GM21423 (cell line): ENCODE measurements around the gene HADHB.
"Not testable (repeated sequence)": the region's sequence is repeated elsewhere in the genome, so short reads cannot be mapped to it uniquely, and the experiment has no call there.

ENCODE experiments used
- ATAC-seq: cut with Tn5 transposase; IDR thresholded peaks from one replicate; pipeline ENCODE4 v1.9.1; 2021; ENCODE audit warnings: mild to moderate bottlenecking, moderate library complexity; ENCODE audit not compliant: unreplicated experiment

HADHB gene

DNA sequence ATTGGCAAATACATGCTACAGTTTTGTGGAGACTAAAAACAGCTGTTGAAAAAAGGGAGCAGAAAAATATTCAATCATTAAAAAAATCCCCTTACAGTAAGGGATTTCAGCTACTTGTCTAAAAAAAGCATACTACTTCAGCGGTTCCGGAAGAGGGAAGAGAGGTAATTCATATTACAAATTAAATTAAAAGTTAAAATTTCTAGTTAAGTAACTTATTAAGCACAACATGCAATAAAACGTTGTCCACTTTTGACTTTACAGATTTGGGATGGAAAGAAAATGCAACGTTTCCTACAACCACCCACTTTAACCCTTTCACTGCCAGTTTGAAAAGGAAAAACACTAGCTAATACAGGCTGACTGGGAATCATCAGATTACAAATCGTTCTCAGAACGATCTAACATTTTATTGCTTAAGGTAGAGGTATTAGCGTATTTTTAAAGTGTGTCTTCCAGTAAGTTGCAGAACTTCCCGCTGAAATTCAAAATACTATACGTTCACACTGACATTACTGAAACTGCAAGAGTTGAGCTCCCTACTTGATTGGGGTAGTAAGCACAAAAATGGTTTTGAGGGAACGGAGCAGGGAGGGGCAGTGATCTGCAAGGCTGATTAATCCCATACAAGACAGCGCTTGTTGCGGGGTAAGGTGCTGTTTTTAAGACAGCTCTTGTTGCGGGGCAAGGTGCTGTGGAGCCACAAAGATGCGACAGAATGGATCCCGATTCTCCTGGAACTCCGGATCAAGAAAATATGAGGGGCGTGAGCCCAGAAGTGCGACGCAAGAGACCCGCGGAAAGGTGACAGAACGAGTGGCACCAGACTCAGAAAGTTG is 1.1 kb upstream of the HADHB start:
- no peak for ATAC-seq

DNA sequence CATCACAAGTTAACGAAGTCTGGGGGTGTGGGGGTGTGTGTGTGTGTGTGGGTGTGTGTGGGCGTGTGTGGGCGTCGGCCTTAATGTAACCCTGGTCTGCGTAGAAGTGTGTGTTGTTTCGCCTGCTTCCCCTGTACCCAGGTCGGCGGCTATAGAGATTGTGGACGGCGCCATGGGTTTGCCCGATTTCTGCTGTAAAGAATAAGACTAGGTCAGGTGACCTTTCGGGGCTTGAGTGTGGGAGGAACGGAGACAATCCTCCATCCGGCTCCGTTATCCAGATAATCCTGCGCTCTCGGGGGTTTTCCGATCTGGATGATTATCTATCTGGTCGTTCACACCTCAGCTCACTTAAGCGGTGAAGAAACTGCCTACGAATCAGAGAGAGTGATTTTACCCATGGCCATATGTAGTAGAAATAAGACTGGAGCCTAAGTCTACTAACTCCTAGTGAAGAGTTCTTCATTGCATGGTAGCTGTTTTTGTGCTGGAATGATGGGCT is 543 bp downstream of the HADHB start:
- ATAC-seq = peak; percentile 14

DNA sequence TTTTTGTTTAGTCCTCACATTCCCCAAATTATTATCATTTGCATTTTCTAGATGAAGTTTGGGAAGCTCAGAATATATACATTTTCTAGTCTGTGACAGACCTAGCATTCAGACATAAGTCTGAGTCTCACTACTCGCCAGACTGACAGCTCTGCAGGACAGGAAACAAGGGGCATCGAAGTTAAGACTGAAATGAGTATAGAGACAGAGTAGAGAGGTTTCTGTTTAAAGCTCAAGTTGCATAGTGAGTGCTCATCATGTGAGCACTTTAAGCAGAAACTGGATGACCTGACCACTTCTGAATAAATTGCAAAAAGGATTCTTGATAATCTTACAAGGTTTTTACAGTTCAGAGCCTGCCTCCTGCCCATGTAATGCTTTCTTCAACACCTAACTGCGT is 1.1 kb downstream of the HADHB start:
- peak; percentile 47 for ATAC-seq

DNA sequence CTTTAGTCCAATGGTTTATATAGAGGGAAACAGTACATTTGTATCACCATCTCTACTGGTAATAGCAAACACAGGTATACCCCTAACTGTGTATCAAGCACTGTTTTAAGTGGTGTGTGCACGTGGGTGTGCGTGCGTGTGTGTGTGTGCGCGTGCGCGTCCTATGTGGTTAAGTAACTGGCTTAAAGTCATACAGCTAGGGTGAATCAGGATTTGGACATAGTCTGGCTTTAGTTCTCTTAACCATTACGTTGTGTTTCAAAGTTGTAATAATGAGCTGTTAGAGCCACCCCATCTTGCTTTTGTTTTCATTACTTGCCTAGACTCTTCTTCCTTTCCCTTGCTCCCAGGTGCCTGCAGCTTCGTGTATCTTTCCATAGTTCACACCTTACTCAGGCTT is 2.1 kb downstream of the HADHB start:
- no peak for ATAC-seq

DNA sequence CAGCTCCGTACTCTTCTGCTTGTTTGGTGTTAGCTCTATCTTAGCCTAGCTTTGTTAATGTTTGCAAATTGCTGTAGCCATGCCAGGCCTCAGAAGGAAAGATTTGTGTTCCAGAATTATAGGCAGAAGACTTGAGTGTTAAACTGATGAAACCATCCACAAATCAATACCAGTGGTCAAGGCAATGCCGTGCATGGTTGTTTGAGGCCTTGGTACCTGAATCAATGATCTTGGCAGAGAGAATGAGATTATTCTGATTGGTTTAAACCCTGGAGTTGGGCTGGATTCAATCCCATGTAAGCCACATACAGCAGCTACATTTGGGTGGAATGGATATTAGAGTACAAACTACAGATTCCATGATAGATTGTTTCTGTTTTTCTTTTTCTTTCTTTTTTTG is 4.9 kb downstream of the HADHB start:
- no peak for ATAC-seq

DNA sequence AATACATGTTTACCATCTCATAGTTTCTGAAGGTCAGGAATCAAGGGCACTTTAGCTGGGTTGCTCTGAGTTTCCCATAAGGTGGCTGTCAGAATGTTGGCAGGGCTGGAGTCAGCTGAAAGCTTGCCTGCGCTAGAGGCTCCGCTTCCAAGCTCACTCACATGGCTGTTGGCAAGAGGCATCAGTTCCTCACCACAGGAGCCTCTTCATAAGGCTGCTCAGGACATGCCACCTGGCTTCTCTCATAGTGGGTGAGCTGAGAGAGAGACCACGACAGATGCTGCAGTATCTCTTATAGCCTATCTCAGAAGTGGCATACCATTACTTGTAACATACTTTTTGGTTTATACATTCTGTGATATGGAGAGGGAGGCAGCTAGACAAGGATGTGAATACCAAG is 7.2 kb downstream of the HADHB start:
- no peak for ATAC-seq

DNA sequence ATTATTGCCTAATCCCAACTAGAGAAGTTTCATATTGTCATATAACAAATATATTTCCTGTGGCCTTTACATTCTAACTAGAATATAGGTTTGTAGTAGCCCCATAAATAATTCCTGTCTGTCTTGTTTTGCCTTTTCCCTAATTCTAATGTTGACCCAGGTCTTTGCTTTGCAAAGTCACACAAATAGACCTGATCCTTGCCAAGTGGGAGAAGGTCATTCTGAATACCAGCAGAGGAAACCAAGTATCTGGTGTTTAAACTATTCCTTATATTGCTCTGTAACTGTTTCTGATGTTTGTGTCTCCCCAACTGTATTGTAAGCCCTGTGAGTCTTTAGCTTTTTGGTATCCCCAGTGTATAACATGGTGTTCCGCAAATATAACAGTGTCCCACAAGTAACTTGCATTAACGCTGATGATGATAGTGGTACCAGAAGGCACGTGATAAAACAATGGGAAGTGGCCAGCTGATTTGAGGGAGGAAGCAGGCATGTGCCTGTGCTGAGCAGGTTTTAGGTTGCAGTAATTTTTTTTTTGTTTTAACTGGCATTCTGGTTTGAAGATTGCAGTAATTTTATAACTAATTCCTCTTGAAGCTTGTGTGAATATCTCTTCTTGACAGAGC is 11.1 kb downstream of the HADHB start:
- no peak for ATAC-seq

DNA sequence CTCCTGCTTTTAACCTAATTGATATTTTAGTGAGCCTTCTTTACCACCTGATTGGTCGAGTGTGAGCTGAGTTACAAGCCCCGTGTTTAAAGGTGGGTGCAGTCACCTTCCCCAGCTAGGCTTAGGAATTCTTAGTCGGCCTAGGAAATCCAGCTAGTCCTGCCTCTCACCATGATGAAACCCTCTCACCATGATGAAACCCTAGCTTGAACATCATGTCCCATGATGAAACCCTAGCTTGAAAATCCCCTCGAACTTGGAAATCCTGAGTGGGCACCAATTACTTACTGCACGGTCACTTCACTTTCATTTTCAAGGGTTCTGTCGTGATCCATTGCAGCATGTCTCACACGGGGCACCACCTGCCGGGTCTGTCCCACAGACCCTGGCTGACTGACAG is 14.1 kb downstream of the HADHB start:
- ATAC-seq = not testable (repeated sequence)

DNA sequence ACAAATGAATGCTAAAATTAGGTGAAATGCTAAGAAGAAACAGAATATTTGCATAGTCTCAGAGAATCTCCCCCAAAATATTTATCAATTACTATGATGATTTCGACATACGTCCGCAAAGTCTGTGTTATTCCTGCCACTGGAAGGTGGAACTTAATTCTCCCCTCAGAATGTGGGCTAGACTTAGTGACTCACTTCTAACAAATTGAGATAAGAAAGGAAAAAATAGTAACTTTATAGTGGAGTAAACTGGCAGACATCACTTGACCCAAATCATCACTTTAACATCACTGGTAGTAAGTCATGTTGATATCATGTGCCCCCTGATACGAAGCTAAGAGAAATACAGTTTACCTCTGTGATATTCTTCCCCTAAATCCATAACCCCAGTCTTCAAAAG is 23.5 kb downstream of the HADHB start:
- no peak for ATAC-seq

DNA sequence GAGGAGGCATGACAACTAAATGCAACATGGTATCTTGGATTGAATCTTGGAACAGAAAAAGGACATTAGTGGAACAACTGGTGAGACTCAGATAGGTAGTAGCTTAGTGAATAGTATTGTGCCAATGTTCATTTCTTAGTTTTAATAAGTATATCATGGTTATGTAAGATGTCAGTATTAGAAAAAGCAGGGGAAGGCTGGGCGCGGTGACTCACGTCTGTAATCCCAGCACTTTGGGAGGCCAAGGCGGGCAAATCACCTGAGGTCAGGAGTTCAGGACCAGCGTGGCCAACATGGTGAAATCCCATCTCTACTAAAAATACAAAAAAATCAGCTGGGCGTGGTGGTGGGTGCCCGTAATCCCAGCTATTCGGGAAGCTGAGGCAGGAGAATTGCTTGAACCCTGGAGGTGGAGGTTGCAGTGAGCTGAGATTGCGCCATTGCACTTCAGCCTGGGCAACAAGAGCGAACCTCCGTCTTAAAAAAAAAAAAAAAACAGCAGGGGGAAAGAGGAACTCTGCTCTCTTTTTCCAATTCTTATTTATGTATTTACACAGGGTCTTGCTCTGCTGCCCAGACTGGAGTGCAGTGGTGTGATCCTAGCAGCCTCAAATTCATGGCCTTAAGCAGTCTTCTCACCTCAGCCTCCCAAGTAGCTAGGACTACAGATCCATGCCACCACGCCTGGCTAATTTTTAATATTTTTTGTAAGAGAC is 24.1 kb downstream of the HADHB start:
- ATAC-seq = not testable (repeated sequence)

DNA sequence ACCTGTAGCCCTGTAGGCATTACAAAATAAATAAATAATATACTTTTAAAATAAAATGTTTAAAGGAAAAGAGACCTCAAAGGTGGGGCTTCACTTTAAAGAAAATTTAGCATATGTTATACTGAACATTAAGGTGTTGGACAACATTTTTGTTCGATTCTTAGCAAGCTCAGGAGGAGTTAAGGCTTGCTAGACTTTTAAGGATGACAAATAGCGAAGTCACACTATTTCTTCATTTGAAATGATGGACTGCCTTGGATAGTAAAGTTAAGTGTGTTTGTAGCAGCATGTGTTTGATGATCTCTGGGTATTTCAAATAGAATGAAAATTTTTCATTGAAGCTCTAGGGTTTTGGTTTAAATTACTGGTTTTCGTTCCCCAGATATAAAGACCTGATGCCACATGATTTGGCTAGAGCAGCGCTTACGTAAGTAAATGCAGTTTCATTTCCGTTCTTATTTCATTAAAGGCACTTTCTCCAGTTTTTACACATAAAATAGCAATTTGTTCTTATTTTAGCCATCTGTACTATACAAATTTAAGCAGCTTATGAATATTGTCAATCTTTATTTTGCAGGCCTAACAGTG is 24.9 kb downstream of the HADHB start:
- ATAC-seq = no peak

DNA sequence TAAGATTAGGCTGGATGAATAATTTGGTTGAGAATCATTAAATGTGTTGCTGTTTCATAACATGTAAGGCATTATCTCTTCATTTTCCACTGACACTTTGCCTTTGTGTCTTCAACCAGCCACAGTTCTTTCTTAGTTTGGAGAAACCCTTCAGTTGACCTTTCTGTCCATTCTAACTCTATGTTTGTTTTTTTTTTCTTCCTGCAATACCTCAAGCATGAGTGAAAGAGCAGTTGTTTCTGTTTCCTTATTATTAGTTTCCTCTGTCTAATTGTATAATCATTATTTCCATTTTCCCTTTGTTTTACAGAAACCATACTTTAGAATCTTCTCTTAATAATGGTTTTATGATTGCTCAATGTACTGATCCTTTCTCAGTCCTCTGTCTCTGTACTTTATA is 25.6 kb downstream of the HADHB start:
- no peak for ATAC-seq

DNA sequence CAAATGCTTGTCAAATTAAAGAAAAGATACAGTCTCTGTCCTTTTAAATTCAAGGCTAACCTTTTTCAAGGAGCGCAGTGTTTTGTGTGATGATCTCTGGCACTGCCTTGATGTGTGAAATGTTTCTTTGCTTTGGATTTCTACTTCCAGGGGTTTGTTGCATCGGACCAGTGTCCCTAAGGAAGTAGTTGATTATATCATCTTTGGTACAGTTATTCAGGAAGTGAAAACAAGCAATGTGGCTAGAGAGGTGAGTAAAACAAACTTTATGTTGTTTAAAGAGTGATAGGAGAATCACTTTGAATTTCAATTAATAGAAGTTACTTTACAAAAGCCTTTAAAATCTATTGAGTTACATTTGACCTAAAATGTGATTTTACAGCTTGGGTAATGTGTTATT is 28.8 kb downstream of the HADHB start:
- no peak for ATAC-seq

DNA sequence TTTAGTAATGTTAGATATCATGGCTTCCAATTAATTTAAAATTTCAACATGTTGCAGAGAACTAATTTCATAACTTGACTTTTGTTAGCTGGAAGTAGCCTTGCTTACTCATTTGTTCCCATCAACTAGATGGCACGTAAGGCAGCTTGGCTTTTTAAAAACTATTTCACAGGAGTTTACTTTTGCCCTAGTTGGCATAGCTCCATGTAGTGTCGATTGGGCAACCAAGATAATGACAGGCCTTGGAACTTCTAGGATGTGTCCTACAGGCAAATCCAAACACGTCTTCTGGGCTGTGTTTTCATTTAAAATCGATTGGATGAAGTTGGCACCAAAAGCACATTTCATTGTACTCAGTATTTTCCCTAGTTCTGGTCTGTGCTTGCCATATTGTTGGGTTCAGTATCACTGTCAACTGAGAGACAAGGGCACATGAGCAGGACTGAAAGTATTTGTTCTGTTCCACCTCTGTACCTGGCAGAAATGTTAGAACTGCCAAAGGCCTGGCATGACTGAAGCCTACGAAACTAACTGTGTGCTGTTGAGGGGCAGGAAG is 29.4 kb downstream of the HADHB start:
- no peak for ATAC-seq

DNA sequence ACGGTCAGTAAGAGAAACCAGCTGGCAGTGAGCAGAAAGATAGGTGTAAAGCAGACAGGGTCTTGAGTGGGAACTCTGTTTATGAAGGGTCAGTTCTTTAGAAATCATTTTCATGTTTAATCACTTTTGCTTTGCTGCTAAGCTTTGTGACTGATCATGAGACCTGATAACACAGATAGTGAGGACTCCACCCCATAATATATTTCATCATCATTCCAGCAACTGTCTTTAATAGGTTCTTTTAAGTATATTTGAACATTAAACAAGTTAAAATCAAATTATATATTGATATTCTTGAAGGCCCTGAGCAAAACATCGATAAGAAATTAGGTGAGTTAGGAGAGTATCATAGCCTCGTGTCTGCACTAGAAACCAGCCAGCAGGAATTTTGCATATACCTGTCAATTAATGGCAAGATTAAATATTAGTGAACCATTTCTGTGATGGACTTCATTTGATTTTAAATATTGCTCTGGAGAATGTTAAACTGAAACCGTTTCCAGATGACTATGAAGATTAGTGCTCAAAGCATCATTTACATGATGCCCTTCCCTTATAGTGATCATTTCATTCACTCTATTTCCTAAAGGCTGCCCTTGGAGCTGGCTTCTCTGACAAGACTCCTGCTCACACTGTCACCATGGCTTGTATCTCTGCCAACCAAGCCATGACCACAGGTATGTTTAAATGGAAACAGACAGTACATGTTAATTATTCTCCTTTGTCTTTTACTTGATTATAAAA is 31.9 kb downstream of the HADHB start:
- ATAC-seq = no peak

DNA sequence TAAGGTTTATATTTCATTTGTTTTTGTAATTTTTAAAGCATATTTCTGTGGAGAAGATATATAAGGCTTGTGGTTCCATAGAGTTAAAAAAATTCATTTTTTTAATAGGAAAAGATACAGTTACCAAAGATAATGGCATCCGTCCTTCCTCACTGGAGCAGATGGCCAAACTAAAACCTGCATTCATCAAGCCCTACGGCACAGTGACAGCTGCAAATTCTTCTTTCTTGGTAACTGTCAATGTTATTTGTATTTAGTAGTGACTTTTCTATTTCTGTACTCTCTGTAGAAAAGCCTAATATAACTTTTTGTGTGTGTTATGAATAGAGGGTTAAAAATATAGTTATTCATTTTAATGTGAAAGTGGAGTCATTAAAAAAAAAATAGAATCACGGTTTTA is 35.1 kb downstream of the HADHB start:
- ATAC-seq = no peak

DNA sequence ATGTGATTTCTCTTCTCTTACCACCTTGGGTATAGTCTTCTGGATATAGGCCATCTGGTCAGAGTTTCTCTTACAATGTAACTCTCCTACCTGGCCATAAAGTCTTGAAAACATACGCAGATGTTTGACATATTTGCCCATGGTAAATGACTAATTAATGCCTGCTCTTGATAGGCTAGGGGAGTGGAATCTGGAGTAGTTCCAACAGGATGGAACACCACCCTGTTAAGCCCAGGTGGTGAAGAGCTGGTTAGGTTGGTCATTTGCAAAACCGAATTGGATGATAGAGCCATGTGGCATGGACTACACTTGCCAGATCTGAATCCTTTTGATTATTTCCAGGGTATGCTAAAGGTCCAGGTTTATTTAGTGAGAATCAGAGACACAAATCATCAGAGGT is 36.5 kb downstream of the HADHB start:
- ATAC-seq = no peak

DNA sequence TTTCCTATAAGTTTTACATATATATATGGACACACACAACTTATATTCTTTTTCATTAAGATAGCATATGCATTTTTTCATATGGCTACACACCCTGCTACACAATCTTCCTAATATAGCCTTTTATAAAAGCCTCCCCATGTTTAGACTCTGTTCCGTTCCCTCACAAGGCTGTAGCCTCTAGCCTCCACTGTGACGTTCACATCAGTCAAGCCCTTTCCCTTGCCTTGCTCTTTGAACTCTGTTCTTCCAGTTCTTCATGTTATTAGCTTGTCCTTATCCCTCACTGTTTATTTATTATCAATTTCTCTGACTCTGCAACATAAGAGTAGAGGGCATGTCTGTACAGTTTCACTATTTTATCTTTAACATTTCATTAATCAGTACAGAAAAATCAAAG is 38.9 kb downstream of the HADHB start:
- ATAC-seq = no peak

DNA sequence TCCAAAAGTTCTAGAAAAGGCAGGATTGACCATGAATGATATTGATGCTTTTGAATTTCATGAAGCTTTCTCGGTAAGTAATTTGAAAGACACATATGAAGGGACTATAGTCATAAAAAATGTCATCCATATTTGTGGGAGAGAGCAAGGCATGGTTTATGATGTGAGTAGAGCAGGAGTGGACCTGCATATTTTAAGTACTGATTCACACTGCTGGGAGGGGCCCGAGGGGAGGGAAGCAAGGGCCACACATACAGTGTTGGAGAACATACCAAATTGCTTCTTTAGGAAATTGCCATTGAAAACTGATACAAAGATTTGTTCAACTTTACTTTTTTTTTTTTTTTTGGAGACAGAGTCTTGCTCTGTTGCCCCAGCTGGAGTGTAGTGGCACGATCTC is 39.4 kb downstream of the HADHB start:
- ATAC-seq = no peak

DNA sequence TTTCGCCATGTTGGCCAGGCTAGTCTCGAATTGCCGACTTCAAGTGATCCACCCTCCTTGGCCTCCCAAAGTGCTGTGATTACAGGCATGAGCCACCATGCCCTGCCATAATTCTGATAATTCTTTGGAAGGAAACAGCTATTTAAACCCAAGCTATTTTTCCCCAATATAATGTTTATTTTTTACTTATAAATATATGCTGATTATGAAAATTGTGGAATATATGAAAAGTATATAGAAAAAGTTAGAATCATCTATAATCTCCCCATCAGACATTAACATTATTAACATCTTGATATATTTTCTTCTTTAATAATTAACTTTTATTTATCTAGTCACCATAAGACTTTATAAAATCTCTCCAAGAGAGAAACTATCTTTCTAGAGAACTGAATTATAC is 41.2 kb downstream of the HADHB start:
- ATAC-seq = no peak
